ENCODE data around the gene CDH13.

- no peak for TF ChIP-seq KLF13 (tag; IDR thresholded peaks at IDR 0.05; ENCODE audit: borderline replicate concordance, low read depth)
- no peak for TF ChIP-seq SP2 (IDR thresholded peaks at IDR 0.05; ENCODE audit: extremely low read depth, low read depth, low read length, poor library complexity, severe bottlenecking)
- no peak for TF ChIP-seq NKRF (IDR thresholded peaks at IDR 0.05; ENCODE audit: borderline replicate concordance)
- TF ChIP-seq EHMT2 (IDR thresholded peaks at IDR 0.05), result no peak
- no peak for TF ChIP-seq CTCF (IDR thresholded peaks at IDR 0.05 in 2 of 3, conservative IDR thresholded peaks at IDR 0.05 in 1 of 3; ENCODE audit: insufficient read depth in 2 of 3, low read depth in 1 of 3, low read length in 3 of 3)
These were observed 1184.1 kb downstream of the CDH13 start for GRCh38 chr16:83810901-83811300.

Measured in K562 (cell line).